ENCODE results near the gene MTFR1L.

The MTFR1L gene

GRCh38 chr1:25790472-25790871 is 29.3 kb upstream of the MTFR1L start:
- no peak for DNase-seq (ENCODE audit: low read depth, low spot score)

- DNase-seq (ENCODE audit: low read depth, low spot score), result no peak
Observed at GRCh38 chr1:25792115-25792514, 27.6 kb upstream of the MTFR1L start.

GRCh38 chr1:25793585-25794170 is 26.1 kb upstream of the MTFR1L start:
- DNase-seq (ENCODE audit: low read depth, low spot score), result no peak

- no peak for DNase-seq (ENCODE audit: low read depth, low spot score)
Observed at GRCh38 chr1:25794325-25794724, 25.4 kb upstream of the MTFR1L start.

- no peak for DNase-seq (ENCODE audit: low read depth, low spot score)
Observed at GRCh38 chr1:25795211-25795610, 24.5 kb upstream of the MTFR1L start.

GRCh38 chr1:25795946-25796810 is 23.6 kb upstream of the MTFR1L start:
- DNase-seq (ENCODE audit: low read depth, low spot score), result no peak

- peak; percentile 58 for DNase-seq (ENCODE audit: low read depth, low spot score)
Observed at GRCh38 chr1:25796811-25797458, 22.8 kb upstream of the MTFR1L start.

- DNase-seq (ENCODE audit: low read depth, low spot score), result no peak
Observed at GRCh38 chr1:25797939-25798338, 21.8 kb upstream of the MTFR1L start.

GRCh38 chr1:25798666-25799351 is 20.9 kb upstream of the MTFR1L start:
- no peak for DNase-seq (ENCODE audit: low read depth, low spot score)

GRCh38 chr1:25799352-25799934 is 20.3 kb upstream of the MTFR1L start:
- no peak for DNase-seq (ENCODE audit: low read depth, low spot score)

GRCh38 chr1:25799935-25800702 is 19.6 kb upstream of the MTFR1L start, which contains the start of gene SELENON:
Gene SELENON (plus strand): TSS chr1:25800193. CDS start chr1:25800231, 38 bp downstream.
- no peak for DNase-seq (ENCODE audit: low read depth, low spot score)

- no peak for DNase-seq (ENCODE audit: low read depth, low spot score)
Observed at GRCh38 chr1:25800703-25801377, 18.9 kb upstream of the MTFR1L start.

- no peak for DNase-seq (ENCODE audit: low read depth, low spot score)
Observed at GRCh38 chr1:25802915-25803314, 16.8 kb upstream of the MTFR1L start.

GRCh38 chr1:25803368-25803767 is 16.4 kb upstream of the MTFR1L start:
- DNase-seq (ENCODE audit: low read depth, low spot score), result no peak

GRCh38 chr1:25804244-25804963 is 15.3 kb upstream of the MTFR1L start:
- no peak for DNase-seq (ENCODE audit: low read depth, low spot score)

- no peak for DNase-seq (ENCODE audit: low read depth, low spot score)
Observed at GRCh38 chr1:25804964-25805862, 14.5 kb upstream of the MTFR1L start.

- no peak for DNase-seq (ENCODE audit: low read depth, low spot score)
Observed at GRCh38 chr1:25805863-25806225, 13.9 kb upstream of the MTFR1L start.

- DNase-seq (ENCODE audit: low read depth, low spot score), result no peak
Observed at GRCh38 chr1:25806418-25806817, 13.3 kb upstream of the MTFR1L start.
